A673 (cell line): ENCODE measurements around the gene CACNG5. TPM values are rescaled to one million over a fixed set of nuclear protein-coding genes. Genes with fewer than 3 reads are reported as not detected.

ENCODE experiments used
- BruUV-seq: library from RNA; stranded (reverse); fragments of 400-500 nt; replicated peaks from 2 replicates; lab custom pipeline; 2021; lab: Mats Ljungman, UMichigan
- CTCF ChIA-PET: fragments of 300-600 bp; sonication (Branson Sonifier 250); formaldehyde crosslinking; loops from one replicate; lab custom pipeline; 2022; ENCODE audit warnings: antibody characterized with exemption; lab: Charles Lee
- POLR2A ChIA-PET: fragments of 300-600 bp; sonication (Branson Sonifier 250); formaldehyde crosslinking; loops from one replicate; lab custom pipeline; 2022; ENCODE audit warnings: antibody characterized with exemption; ENCODE audit not compliant: low non-redundant PET; lab: Charles Lee
- DNase-seq: peaks from one replicate; pipeline ENCODE4 v3.0.0-alpha.2; 2015; ENCODE audit warnings: low spot score
- H3K27ac ChIP-seq: fragments of 200-600 bp; sonication (generic); 2 replicates; pipeline ENCODE4 v1.5.1; 2016; ENCODE audit warnings: mixed run types, low read depth, mild to moderate bottlenecking, mixed read lengths, antibody characterized with exemption, low read length; ENCODE audit not compliant: poor library complexity, severe bottlenecking
- H3K27me3 ChIP-seq: fragments of 200-600 bp; sonication (generic); replicated peaks from 2 replicates; pipeline ENCODE4 v1.6.1; 2017; ENCODE audit warnings: mixed run types, low read depth, mild to moderate bottlenecking, mixed read lengths, antibody characterized with exemption, low read length; ENCODE audit not compliant: insufficient read depth, poor library complexity
- H3K36me3 ChIP-seq: fragments of 200-600 bp; sonication (generic); 2 replicates; pipeline ENCODE4 v1.6.1; 2016; ENCODE audit warnings: mixed run types, mild to moderate bottlenecking, mixed read lengths, antibody characterized with exemption, low read length; ENCODE audit not compliant: insufficient read depth, poor library complexity, severe bottlenecking
- H3K4me1 ChIP-seq: fragments of 200-600 bp; sonication (generic); 2 replicates; pipeline ENCODE4 v1.6.1; 2017; ENCODE audit warnings: mixed run types, mild to moderate bottlenecking, mixed read lengths, antibody characterized with exemption, low read length; ENCODE audit not compliant: insufficient read depth, poor library complexity, severe bottlenecking
- H3K4me3 ChIP-seq: fragments of 200-600 bp; sonication (generic); 2 replicates; pipeline ENCODE4 v1.5.1; 2016; ENCODE audit warnings: low read depth, mixed run types, mild to moderate bottlenecking, mixed read lengths, low read length; ENCODE audit not compliant: poor library complexity, severe bottlenecking
- H3K9me3 ChIP-seq: fragments of 200-600 bp; sonication (generic); 2 replicates; pipeline ENCODE4 v1.6.1; 2016; ENCODE audit warnings: mixed run types, low read depth, mild to moderate bottlenecking, mixed read lengths, antibody characterized with exemption, low read length; ENCODE audit not compliant: poor library complexity, severe bottlenecking
- CTCF ChIP-seq: fragments of 300-800, 200-600 bp; sonication (generic); conservative IDR thresholded peaks from 2 replicates; pipeline ENCODE4 v1.5.1; 2017; ENCODE audit warnings: low read depth, mild to moderate bottlenecking, antibody characterized with exemption, low read length, moderate library complexity, mixed read lengths
- EZH2 ChIP-seq: fragments of 200-600 bp; sonication (generic); IDR thresholded peaks from 2 replicates; pipeline ENCODE4 v1.6.1; 2017; ENCODE audit warnings: borderline replicate concordance, low read depth, mild to moderate bottlenecking, mixed read lengths, antibody characterized with exemption, low read length; ENCODE audit not compliant: poor library complexity, severe bottlenecking
- intact Hi-C: fragments of 100-400 bp; cut with micrococcal nuclease; formaldehyde crosslinking; loops from one replicate; pipeline ENCODE4 v1.10.0; 2022; ENCODE audit not compliant: unreplicated experiment
- total RNA-seq: library from RNA; stranded (reverse); gene quantifications from 2 replicates; pipeline ENCODE4 v1.2.3, GENCODE V29; 2021

The CACNG5 gene
- total RNA-seq, 1 experiment from 2014 or later, result 0.88 TPM

- CTCF ChIA-PET, result interaction anchor here (0.6 kb wide), 1 partner anchor 25 kb away, joined by 4 read pairs; no protein-coding TSS in a partner anchor
- H3K27me3 ChIP-seq, result no peaks in the 10 kb centered on the region
- TF ChIP-seq EZH2 (no peak), CTCF (no peak)
- no peaks in the 10 kb centered on the region for H3K4me1 ChIP-seq
- H3K27ac ChIP-seq, result no peak overlapping the region
- no TSS peak for BruUV-seq
- POLR2A ChIA-PET, result no interaction called here
- no peak overlapping the region for H3K4me3 ChIP-seq
- H3K9me3 ChIP-seq, result no peaks in the 10 kb centered on the region
- intact Hi-C loops, result no loop called here
- no peak for DNase-seq
- no peaks in the 10 kb centered on the region for H3K36me3 ChIP-seq
These were observed 39.0 kb downstream of the CACNG5 start for GRCh38 chr17:66873962-66874361.

GRCh38 chr17:66884931-66885330 is 50.0 kb downstream of the CACNG5 start:
- H3K4me1 ChIP-seq, result no peaks in the 10 kb centered on the region
- H3K27ac ChIP-seq, result no peak overlapping the region
- no peaks in the 10 kb centered on the region for H3K27me3 ChIP-seq
- intact Hi-C loops, result no loop called here
- no peak overlapping the region for H3K4me3 ChIP-seq
- no peaks in the 10 kb centered on the region for H3K36me3 ChIP-seq
- no peaks in the 10 kb centered on the region for H3K9me3 ChIP-seq
- TF ChIP-seq EZH2 (no peak), CTCF (no peak)
- no TSS peak for BruUV-seq
- CTCF ChIA-PET, result no interaction called here
- POLR2A ChIA-PET, result no interaction called here
- DNase-seq, result no peak

GRCh38 chr17:66885417-66885816 is 50.5 kb downstream of the CACNG5 start:
- no peak for DNase-seq
- no peaks in the 10 kb centered on the region for H3K4me1 ChIP-seq
- BruUV-seq, result no TSS peak
- ChIA-PET POLR2A (no interaction called here), CTCF (no interaction called here)
- no peak overlapping the region for H3K27ac ChIP-seq
- H3K9me3 ChIP-seq, result no peaks in the 10 kb centered on the region
- H3K4me3 ChIP-seq, result no peak overlapping the region
- intact Hi-C loops, result no loop called here
- H3K36me3 ChIP-seq, result no peaks in the 10 kb centered on the region
- no peak for TF ChIP-seq EZH2
- no peak for TF ChIP-seq CTCF
- H3K27me3 ChIP-seq, result no peaks in the 10 kb centered on the region
